ENCODE results near the gene SP110. TPM values are rescaled to one million over a fixed set of nuclear protein-coding genes. Genes with fewer than 3 reads are reported as not detected.

Gene SP110
- total and polyA plus RNA-seq, 2 of the 8 experiments (the other 6 are each of a cell fraction or from before 2014, with no cell fraction given) = 3.1 to 7.1 TPM

GRCh38 chr2:230218421-230218820 is 1.4 kb downstream of the SP110 start (continued):
- TF ChIP-seq, protein P1, sequence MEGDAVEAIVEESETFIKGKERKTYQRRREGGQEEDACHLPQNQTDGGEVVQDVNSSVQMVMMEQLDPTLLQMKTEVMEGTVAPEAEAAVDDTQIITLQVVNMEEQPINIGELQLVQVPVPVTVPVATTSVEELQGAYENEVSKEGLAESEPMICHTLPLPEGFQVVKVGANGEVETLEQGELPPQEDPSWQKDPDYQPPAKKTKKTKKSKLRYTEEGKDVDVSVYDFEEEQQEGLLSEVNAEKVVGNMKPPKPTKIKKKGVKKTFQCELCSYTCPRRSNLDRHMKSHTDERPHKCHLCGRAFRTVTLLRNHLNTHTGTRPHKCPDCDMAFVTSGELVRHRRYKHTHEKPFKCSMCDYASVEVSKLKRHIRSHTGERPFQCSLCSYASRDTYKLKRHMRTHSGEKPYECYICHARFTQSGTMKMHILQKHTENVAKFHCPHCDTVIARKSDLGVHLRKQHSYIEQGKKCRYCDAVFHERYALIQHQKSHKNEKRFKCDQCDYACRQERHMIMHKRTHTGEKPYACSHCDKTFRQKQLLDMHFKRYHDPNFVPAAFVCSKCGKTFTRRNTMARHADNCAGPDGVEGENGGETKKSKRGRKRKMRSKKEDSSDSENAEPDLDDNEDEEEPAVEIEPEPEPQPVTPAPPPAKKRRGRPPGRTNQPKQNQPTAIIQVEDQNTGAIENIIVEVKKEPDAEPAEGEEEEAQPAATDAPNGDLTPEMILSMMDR (IDR thresholded peaks at IDR 0.05; ENCODE audit: control extremely low read depth in 1 of 3, insufficient read depth in 1 of 3, low read depth in 1 of 3, low read length in 3 of 3) = no peak
